D721Med (cell line): ENCODE measurements around the gene AXL.

Experiments used
- DNase-seq: peaks from one replicate; pipeline ENCODE4 v3.0.0; 2011; ENCODE audit warnings: low spot score; ENCODE audit not compliant: insufficient read length
- FAIRE-seq: peaks from 2 replicates; lab custom pipeline; 2011; peaks lifted over from hg19 to GRCh38; lab: Jason Lieb, UNC
- TF ChIP-seq, protein P1 (sequence below): IDR thresholded peaks from 2 replicates; pipeline ENCODE4 v1.5.1; 2012; ENCODE audit warnings: mild to moderate bottlenecking, control low read depth; ENCODE audit not compliant: insufficient read depth; ENCODE audit errors: missing control alignments

AXL gene

DNA sequence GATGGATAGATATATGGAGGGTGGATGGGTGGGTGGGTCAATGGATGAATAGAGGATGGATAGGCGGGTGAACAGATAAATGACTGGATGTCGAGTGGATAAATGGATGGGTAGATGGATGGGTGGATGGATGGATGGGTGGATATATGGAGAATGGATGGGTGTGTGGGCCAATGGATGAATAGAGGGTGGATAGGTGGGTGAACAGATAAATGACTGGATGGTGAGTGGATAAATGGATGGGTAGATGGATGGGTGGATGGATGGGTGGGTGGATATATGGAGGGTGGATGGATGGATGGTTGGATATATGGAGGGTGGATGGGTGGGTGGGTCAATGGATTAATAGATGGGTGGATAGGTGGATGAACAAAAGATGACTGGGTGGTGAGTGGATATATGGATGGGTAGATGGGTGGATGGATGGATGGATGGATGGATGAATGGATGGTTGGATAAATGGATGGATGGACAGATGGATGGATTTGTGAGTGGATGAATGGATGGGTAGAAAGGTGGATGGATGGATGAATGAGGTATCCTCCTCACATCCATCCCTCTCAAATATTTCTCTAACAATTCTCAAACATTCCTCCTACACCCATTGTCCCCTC is 21.0 kb downstream of the AXL start:
- FAIRE-seq (no peak), DNase-seq (no peak)
- TF ChIP-seq, protein P1, sequence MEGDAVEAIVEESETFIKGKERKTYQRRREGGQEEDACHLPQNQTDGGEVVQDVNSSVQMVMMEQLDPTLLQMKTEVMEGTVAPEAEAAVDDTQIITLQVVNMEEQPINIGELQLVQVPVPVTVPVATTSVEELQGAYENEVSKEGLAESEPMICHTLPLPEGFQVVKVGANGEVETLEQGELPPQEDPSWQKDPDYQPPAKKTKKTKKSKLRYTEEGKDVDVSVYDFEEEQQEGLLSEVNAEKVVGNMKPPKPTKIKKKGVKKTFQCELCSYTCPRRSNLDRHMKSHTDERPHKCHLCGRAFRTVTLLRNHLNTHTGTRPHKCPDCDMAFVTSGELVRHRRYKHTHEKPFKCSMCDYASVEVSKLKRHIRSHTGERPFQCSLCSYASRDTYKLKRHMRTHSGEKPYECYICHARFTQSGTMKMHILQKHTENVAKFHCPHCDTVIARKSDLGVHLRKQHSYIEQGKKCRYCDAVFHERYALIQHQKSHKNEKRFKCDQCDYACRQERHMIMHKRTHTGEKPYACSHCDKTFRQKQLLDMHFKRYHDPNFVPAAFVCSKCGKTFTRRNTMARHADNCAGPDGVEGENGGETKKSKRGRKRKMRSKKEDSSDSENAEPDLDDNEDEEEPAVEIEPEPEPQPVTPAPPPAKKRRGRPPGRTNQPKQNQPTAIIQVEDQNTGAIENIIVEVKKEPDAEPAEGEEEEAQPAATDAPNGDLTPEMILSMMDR: no peak

DNA sequence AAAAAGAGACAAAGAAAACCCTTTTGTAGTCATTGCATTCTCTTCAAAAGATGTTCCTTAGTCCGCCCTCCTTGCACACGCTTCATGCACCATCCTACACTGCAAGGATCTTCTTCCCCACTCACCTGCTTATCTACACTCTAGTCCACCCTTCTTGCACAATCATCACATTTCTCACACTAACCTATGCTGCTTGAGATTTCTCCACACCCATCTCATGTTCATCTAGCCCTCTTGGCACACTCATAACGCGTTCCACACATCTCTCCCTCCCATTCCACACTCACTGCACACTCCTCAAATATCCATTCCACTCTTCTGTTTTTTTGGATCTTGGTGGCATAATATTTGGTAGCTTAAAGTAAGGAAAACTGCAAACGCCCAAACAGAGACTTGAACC is 22.8 kb downstream of the AXL start:
- FAIRE-seq (no peak), DNase-seq (no peak)
- TF ChIP-seq, protein P1: no peak

DNA sequence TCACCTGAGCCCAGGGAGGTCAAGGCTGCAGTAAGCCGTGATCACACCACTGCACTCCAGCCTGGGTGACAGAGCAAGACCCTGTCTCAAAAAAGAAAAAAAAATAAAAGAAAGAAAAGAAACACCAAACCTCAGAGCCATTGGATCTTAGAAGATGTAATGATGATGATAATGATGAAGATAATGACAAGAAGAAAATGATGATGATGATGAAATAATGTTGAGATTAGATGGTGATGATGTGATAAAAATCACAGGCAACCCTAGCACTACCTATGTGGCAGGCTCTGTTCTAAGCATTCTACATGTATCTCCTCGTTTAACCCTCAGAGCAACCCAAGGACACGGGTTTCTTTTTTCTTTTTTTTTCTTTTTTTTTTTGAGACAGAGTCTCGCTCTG is 25.1 kb downstream of the AXL start:
- FAIRE-seq (no peak), DNase-seq (no peak)
- TF ChIP-seq, protein P1: no peak

DNA sequence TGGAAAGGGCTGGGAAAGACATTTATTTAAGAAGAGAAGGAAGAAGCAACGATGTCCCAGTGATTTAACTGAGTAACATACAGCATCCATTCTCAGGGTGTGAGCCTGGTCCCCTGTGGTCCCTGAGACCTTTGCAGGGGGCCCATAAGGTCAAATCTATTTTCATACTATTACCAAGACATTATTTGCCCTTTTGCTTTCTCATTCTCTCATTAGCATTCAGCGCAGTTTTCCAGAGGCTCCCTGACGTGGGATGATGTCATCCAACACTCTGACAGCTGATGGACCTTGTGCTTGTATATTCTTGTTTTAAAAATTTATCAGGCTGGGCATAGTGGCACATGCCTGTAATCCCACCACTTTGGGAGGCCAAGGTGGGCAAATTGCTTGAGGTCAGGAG is 26.8 kb downstream of the AXL start:
- FAIRE-seq: no peak
- TF ChIP-seq, protein P1: no peak

DNA sequence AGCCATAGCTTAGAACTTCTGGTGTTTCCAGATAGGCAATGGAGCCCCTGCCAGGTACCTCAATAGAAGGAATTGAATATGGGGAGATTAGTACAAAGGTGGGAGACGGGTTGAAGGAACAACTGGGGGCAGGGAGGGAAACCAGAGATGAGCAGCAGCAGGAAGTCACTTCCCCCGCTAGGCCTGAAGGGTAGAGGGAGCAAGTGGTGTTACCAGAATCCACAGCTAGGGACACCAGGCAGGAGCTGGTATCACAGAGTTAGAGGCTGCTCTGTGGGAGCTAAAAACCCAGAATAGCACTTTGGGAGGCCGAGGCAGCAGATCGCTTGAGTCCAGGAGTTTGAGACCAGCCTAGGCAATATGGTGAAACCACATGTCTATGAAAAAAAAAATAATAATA is 29.9 kb downstream of the AXL start:
- TF ChIP-seq, protein P1: no peak
- no peak for DNase-seq
- FAIRE-seq: no peak

More for the DNA sequence above, 26.8 kb downstream of the AXL start:
- no peak for DNase-seq

DNA sequence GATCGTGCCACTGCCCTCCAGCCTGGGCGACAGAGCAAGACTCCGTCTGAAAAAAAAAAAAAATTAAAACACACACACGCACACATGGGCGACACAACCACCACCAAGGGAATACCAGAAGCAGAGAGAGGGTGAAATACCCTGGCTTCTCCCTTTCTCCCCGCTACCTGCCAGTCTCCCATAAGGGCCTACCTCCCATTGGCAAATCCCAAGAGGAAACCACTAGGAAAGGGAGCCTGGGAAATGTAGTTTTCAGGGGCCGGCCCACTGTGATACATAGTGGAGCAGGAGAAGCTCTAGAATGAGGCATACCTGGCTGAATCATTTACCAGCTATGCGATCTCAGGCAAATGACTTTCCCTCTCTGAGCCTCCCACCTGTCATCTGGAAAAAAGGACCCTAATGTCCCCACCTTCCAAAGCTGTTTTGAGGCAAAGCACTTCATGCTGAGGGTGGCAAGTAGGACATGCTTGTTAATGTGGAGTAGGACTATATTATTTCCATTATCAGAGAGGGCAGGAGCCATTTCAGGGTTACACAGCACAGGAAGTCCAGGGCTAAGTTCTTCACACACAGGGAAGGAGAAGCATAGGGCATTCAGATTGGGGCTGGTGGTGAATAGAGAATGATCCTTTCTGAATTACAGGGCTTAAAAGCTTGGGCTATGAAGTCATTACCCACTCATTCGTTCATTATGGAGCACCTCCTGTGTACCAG is 30.8 kb downstream of the AXL start:
- TF ChIP-seq, protein P1: no peak
- FAIRE-seq: no peak
- DNase-seq: no peak

DNA sequence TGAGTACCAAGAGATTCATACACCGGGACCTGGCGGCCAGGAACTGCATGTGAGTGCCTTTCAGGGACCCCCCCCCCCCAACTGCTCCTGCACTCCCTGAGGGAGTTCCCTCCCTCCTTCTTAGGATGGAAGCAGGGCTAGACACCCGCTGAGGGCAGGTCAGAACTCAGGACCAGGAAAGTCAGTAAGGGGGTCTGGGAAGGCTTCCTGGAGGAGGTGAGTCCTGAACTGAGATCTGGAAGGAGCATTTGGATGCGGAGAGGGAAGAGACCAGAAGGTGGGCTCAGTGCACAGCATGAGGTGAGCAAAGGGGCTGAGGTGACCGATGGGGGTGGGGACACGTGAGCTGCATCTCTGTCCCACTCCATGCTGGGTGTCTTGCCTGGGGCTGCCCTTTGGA is 34.6 kb downstream of the AXL start:
- no peak for FAIRE-seq
- no peak for DNase-seq
- TF ChIP-seq, protein P1: no peak
